Trophoblast cell (in vitro differentiated cells and primary cell): ENCODE measurements around the gene MYO7B.

Experiments
- DNase-seq, 2 donors: peaks; one replicate each; pipeline ENCODE4 v3.0.0-alpha.2; 2016
- H2AFZ ChIP-seq: 2 replicates; pipeline ENCODE4 v1.6.1; 2013; ENCODE audit warnings: low read length, moderate library complexity, mild to moderate bottlenecking; ENCODE audit not compliant: insufficient read depth, poor library complexity
- H2AK5ac ChIP-seq: 2 replicates; pipeline ENCODE4 v1.6.1; 2013; ENCODE audit warnings: mild to moderate bottlenecking, low read length
- H2BK120ac ChIP-seq: 2 replicates; pipeline ENCODE4 v1.6.1; 2013; ENCODE audit warnings: low read length, mild to moderate bottlenecking, moderate library complexity; ENCODE audit not compliant: insufficient read depth, poor library complexity
- H2BK12ac ChIP-seq: 2 replicates; pipeline ENCODE4 v1.6.1; 2013; ENCODE audit warnings: mild to moderate bottlenecking, low read length, moderate library complexity
- H2BK5ac ChIP-seq: 2 replicates; pipeline ENCODE4 v1.6.1; 2013; ENCODE audit warnings: low read length, low read depth, moderate library complexity, mild to moderate bottlenecking; ENCODE audit not compliant: poor library complexity
- H3K14ac ChIP-seq: 2 replicates; pipeline ENCODE4 v1.6.1; 2013; ENCODE audit warnings: mild to moderate bottlenecking, low read length
- H3K18ac ChIP-seq: 2 replicates; pipeline ENCODE4 v1.6.1; 2013; ENCODE audit warnings: mild to moderate bottlenecking, low read length
- H3K23ac ChIP-seq: 2 replicates; pipeline ENCODE4 v1.6.1; 2013; ENCODE audit warnings: low read length
- H3K27ac ChIP-seq: 2 replicates; pipeline ENCODE4 v1.5.1; 2013; ENCODE audit warnings: low read depth, mild to moderate bottlenecking, inconsistent platforms, low read length, moderate library complexity
- H3K27me3 ChIP-seq: 2 replicates; pipeline ENCODE4 v1.6.1; 2013; ENCODE audit warnings: inconsistent platforms, mild to moderate bottlenecking, low read length, moderate library complexity; ENCODE audit not compliant: insufficient read depth
- H3K36me3 ChIP-seq, 2 experiments: 1 replicate in 1 of 2; 2 replicates in 1 of 2; pipeline ENCODE4 v1.6.1; 2013; ENCODE audit warnings: low read length in 2 of 2, mild to moderate bottlenecking in 2 of 2, moderate library complexity in 1 of 2; ENCODE audit not compliant: insufficient read depth in 2 of 2, control insufficient read depth in 1 of 2
- H3K4ac ChIP-seq: 2 replicates; pipeline ENCODE4 v1.6.1; 2013; ENCODE audit warnings: low read depth, mild to moderate bottlenecking, low read length, moderate library complexity
- H3K4me1 ChIP-seq, 2 experiments: 1 replicate in 1 of 2; 2 replicates in 1 of 2; pipeline ENCODE4 v1.6.1; 2013; ENCODE audit warnings: low read length in 2 of 2, mild to moderate bottlenecking in 2 of 2, moderate library complexity in 1 of 2; ENCODE audit not compliant: insufficient read depth in 2 of 2, control insufficient read depth in 1 of 2
- H3K4me2 ChIP-seq: 2 replicates; pipeline ENCODE4 v1.6.1; 2013; ENCODE audit warnings: inconsistent platforms, mild to moderate bottlenecking, low read length, moderate library complexity
- H3K4me3 ChIP-seq: 2 replicates; pipeline ENCODE4 v1.5.1; 2013; ENCODE audit warnings: mild to moderate bottlenecking, low read depth, low read length, inconsistent platforms
- H3K79me1 ChIP-seq: one replicate; pipeline ENCODE4 v1.6.1; 2013; ENCODE audit warnings: low read length
- H3K79me2 ChIP-seq: 2 replicates; pipeline ENCODE4 v1.6.1; 2013; ENCODE audit warnings: low read length, mild to moderate bottlenecking; ENCODE audit not compliant: control insufficient read depth, insufficient read depth, poor library complexity
- H3K9ac ChIP-seq: 2 replicates; pipeline ENCODE4 v1.6.1; 2013; ENCODE audit warnings: mild to moderate bottlenecking, low read length
- H3K9me3 ChIP-seq: 2 replicates; pipeline ENCODE4 v1.6.1; 2013; ENCODE audit warnings: low read depth, mild to moderate bottlenecking, control low read depth, inconsistent platforms, low read length; ENCODE audit not compliant: insufficient read depth
- H4K12ac ChIP-seq: 2 replicates; pipeline ENCODE4 v1.6.1; 2013; ENCODE audit warnings: low read depth, mild to moderate bottlenecking, low read length, moderate library complexity
- H4K8ac ChIP-seq: 2 replicates; pipeline ENCODE4 v1.6.1; 2013; ENCODE audit warnings: low read depth, mild to moderate bottlenecking, low read length, moderate library complexity
- H4K91ac ChIP-seq: one replicate; pipeline ENCODE4 v1.6.1; 2013; ENCODE audit warnings: low read depth, mild to moderate bottlenecking, low read length, moderate library complexity
- WGBS: extraction: QIAGEN DNeasy Blood & Tissue Kit; methylation state at CpG from one replicate; pipeline ENCODE4 v1.1.7; 2013; ENCODE audit warnings: missing lambda C conversion rate; ENCODE audit not compliant: insufficient read length, insufficient coverage; ENCODE audit errors: extremely low coverage; 5-methylcytosine and 5-hydroxymethylcytosine counted together

MYO7B gene

GRCh38 chr2:127515383-127515915 lies 20.0 kb upstream of the MYO7B start:
- H3K9me3 ChIP-seq, result peaks cover 3% of the 10 kb centered on the region
- no peak overlapping the region for H3K14ac ChIP-seq
- no peak overlapping the region for H3K18ac ChIP-seq
- no peak overlapping the region for H2BK120ac ChIP-seq
- no peaks in the 10 kb centered on the region for H3K4me1 ChIP-seq
- no peak overlapping the region for H2BK5ac ChIP-seq
- no peak overlapping the region for H3K23ac ChIP-seq
- no peak overlapping the region for H4K91ac ChIP-seq
- H3K27ac ChIP-seq, result no peak overlapping the region
- peaks cover 27 to 29% of the 10 kb centered on the region in 2 experiments for H3K36me3 ChIP-seq
- no peak overlapping the region for H2BK12ac ChIP-seq
- no peak overlapping the region for H3K4me3 ChIP-seq
- no peak overlapping the region for H3K9ac ChIP-seq
- no peak overlapping the region for H4K12ac ChIP-seq
- H3K4ac ChIP-seq, result peak overlapping the region; percentile 72
- H3K79me1 ChIP-seq, result no peaks in the 10 kb centered on the region
- no peak overlapping the region for H3K4me2 ChIP-seq
- peaks cover 4% of the 10 kb centered on the region for H3K79me2 ChIP-seq
- no peaks in the 10 kb centered on the region for H3K27me3 ChIP-seq
- H2AFZ ChIP-seq, result no peak overlapping the region
- no peak overlapping the region for H2AK5ac ChIP-seq
- DNase-seq, result no peak
- no CpG with 5 or more reads among the region's 6 CpGs for WGBS
- H4K8ac ChIP-seq, result no peak overlapping the region

GRCh38 chr2:127516041-127516762 lies 19.3 kb upstream of the MYO7B start:
- Histone ChIP-seq H4K8ac (no peak overlapping the region), H2BK12ac (no peak overlapping the region), H3K79me1 (no peaks in the 10 kb centered on the region), H3K36me3 (peaks cover 29 to 30% of the 10 kb centered on the region in 2 experiments), H3K4me2 (no peak overlapping the region), H2AK5ac (no peak overlapping the region), H2BK120ac (no peak overlapping the region), H3K27ac (no peak overlapping the region), H3K18ac (no peak overlapping the region), H4K12ac (no peak overlapping the region), H2AFZ (no peak overlapping the region), H2BK5ac (no peak overlapping the region), H3K4ac (peak overlapping the region; percentile 78), H3K9ac (no peak overlapping the region), H3K4me3 (no peak overlapping the region), H3K4me1 (no peaks in the 10 kb centered on the region), H3K27me3 (no peaks in the 10 kb centered on the region), H3K9me3 (peaks cover 3% of the 10 kb centered on the region), H3K14ac (no peak overlapping the region), H4K91ac (no peak overlapping the region), H3K23ac (no peak overlapping the region), H3K79me2 (peaks cover 4% of the 10 kb centered on the region)
- no peak for DNase-seq
- WGBS, result no CpG with 5 or more reads among the region's 14 CpGs

DNA sequence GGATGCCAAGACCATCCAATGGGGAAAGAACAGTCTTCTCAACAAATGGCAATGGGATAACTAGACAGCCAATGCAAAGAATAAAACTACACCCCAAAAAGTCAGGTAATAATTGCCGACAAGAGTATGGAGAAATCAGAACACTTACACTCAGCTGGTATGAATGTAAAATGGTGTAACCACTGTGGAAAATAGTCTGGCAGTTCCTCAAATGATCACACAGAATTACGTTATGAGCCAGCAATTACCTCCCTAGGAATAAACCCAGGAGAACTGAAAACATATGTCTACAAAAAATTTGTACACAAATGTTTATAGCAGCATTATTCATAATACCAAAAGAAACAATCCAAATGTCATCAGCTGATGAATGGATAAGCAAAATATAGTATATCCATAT lies 18.0 kb upstream of the MYO7B start:
- no peak overlapping the region for H2BK12ac ChIP-seq
- H3K4me3 ChIP-seq, result no peak overlapping the region
- H3K18ac ChIP-seq, result no peak overlapping the region
- H2AFZ ChIP-seq, result no peak overlapping the region
- H3K4ac ChIP-seq, result no peak overlapping the region
- no peaks in the 10 kb centered on the region for H3K79me1 ChIP-seq
- H3K9ac ChIP-seq, result no peak overlapping the region
- H4K8ac ChIP-seq, result no peak overlapping the region
- no CpG with 5 or more reads among the region's 2 CpGs for WGBS
- peaks cover 30 to 32% of the 10 kb centered on the region in 2 experiments for H3K36me3 ChIP-seq
- H2BK5ac ChIP-seq, result no peak overlapping the region
- no peaks in the 10 kb centered on the region for H3K4me1 ChIP-seq
- no peak overlapping the region for H3K27ac ChIP-seq
- no peak overlapping the region for H3K14ac ChIP-seq
- no peak overlapping the region for H4K12ac ChIP-seq
- no peak for DNase-seq
- H3K9me3 ChIP-seq, result peaks cover 3% of the 10 kb centered on the region
- H4K91ac ChIP-seq, result no peak overlapping the region
- H3K4me2 ChIP-seq, result no peak overlapping the region
- H2AK5ac ChIP-seq, result no peak overlapping the region
- no peak overlapping the region for H2BK120ac ChIP-seq
- no peaks in the 10 kb centered on the region for H3K27me3 ChIP-seq
- H3K79me2 ChIP-seq, result peaks cover 4% of the 10 kb centered on the region
- H3K23ac ChIP-seq, result no peak overlapping the region

DNA sequence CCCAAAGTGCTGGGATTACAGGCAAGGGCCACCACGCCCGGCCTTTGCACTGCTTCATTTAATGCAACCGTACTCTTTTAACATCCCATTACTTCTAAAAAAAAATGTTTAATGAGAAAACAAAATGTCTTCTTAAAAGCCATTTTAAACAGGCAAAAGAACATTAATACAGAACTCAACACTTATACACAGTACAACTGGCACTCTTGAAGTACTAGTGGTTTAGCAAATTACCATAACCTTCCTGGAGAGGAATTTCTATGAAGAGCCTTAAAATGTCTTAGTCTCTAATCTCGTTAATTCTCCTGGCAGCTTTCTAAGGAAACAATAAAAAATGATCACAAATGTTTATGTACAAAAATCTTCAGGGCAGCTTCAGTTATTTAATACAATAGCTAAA lies 15.1 kb upstream of the MYO7B start:
- Histone ChIP-seq H3K9ac (no peak overlapping the region), H3K27ac (no peak overlapping the region), H3K18ac (no peak overlapping the region), H2AFZ (no peak overlapping the region), H2BK12ac (no peak overlapping the region), H2BK120ac (no peak overlapping the region), H3K79me1 (peaks cover 1% of the 10 kb centered on the region), H3K14ac (no peak overlapping the region), H3K4ac (no peak overlapping the region), H4K91ac (no peak overlapping the region), H3K23ac (no peak overlapping the region), H3K4me3 (no peak overlapping the region), H2AK5ac (no peak overlapping the region), H3K4me2 (no peak overlapping the region), H3K79me2 (peaks cover 7% of the 10 kb centered on the region), H2BK5ac (no peak overlapping the region), H3K4me1 (peaks cover 0 to 2% of the 10 kb centered on the region in 2 experiments), H3K27me3 (no peaks in the 10 kb centered on the region), H4K12ac (no peak overlapping the region), H3K36me3 (peaks cover 23 to 24% of the 10 kb centered on the region in 2 experiments), H4K8ac (no peak overlapping the region), H3K9me3 (no peaks in the 10 kb centered on the region)
- no peak for DNase-seq
- no CpG with 5 or more reads among the region's 4 CpGs for WGBS
